HS-27A (cell line): Measurements from ENCODE around the gene EEF1AKMT1.

Experiments
- DNase-seq: peaks from one replicate; pipeline ENCODE4 v3.0.0-alpha.2; 2012; ENCODE audit warnings: low read depth, missing footprints

The EEF1AKMT1 gene

DNA sequence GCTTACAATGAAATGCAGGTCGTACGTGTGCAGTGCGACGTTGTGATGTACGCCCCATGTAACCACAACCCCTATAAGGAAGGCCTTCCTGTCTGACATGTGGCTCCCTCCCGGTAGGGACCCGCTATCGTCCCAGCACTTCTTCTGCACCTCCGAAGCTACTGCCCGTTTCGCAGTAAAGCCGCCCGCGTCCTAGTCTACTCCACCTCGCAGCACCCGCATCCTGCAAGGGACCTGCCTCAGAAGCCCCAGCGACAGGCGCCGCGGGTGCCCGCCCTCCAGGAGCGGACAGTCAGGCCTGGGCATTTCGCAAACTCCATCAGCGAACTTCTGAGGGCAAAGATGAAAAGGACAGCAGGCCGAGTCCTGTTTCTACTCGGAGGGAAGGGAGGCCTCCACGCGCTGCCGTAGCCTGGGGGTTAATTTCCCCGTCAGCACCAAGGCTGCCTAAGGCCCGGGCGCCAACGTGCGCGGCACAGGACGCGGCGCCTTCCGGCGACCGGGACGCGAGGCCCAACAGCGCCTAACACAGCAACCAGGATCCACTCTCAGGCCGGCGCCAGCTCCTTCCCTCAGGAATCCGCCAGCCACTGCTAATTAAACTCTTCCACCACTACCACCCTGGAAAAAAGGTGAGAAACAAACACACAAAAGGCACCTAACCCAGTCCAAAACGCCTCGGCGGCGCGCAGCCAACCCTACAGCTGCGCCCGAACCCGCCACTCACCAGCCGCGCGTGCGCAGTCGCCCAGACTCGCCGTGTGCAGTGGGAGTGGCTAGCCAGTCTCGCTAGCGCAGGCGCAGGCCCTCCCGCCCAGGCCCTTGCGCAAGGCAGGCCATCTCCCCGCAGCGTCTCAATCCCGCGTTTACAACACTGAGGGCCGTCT, at the start of gene EEF1AKMT1:
Gene EEF1AKMT1 (minus strand): TSS at position 768 of the 887 bp plus-strand sequence. CDS start 16,363 bp downstream, outside the sequence.
- peak; percentile 59 for DNase-seq

DNA sequence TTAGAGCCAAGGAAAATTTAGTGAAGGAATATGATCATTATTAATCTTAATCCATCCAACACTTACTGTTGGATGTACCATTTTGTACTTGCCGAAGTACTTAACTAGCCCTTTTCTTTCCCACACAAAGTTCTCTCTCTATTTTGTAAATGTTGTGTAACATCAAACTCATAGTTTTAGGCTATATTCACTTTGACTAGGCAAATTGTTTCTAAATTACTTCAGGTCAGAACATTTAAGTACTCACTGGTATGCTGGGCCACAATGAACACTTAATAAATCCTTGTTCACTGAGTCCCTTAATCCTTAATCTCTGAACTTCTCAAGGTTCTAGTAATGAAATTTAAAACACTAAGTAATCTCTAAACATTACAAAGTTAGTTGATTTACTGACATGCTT, 49.3 kb upstream of the EEF1AKMT1 start:
- no peak for DNase-seq

DNA sequence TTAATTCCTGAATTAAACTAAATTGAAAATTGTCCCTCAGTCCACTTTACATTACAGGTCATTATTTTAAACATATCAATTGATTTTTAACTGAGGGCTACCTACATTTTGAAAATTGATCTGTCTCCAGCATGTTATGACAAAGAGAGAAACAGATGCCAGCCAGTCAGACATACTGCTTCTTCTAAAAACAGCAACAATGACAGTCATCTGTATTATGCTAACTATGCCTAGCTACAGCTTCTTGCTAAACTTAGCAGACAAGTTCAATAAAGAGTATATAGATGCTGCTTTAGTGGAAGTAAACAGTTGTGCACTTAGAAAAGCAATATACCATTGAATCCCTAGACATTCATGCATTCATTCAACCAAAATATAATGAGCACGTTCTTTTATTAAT, 48.6 kb upstream of the EEF1AKMT1 start:
- DNase-seq = no peak

- no peak for DNase-seq
Observed at GRCh38 chr13:20819715-20820114, 46.0 kb upstream of the EEF1AKMT1 start.

DNA sequence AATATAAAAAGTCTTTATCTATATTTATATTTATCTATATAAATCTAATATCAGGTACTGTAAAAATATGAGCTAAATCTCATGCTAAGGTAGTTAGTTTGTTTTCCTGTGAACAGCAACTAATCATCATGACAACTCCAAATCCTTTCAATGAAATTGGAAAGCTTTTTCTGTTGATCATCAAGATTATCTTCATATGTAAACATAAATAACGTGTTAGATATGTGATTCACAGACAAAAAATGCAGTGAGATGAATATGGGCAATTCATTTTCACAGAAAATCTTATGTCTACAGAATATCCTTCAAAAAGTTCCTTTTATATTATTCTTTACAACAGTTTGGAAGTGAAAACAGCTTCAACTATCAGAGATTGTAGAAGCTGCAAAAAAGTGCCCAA, 41.7 kb upstream of the EEF1AKMT1 start:
- DNase-seq = no peak

GRCh38 chr13:20814224-20814910, 40.6 kb upstream of the EEF1AKMT1 start:
- peak; percentile 79 for DNase-seq

- DNase-seq = no peak
Observed at GRCh38 chr13:20812890-20813289, 39.1 kb upstream of the EEF1AKMT1 start.

- no peak for DNase-seq
Observed at GRCh38 chr13:20810808-20811207, 37.0 kb upstream of the EEF1AKMT1 start.

DNA sequence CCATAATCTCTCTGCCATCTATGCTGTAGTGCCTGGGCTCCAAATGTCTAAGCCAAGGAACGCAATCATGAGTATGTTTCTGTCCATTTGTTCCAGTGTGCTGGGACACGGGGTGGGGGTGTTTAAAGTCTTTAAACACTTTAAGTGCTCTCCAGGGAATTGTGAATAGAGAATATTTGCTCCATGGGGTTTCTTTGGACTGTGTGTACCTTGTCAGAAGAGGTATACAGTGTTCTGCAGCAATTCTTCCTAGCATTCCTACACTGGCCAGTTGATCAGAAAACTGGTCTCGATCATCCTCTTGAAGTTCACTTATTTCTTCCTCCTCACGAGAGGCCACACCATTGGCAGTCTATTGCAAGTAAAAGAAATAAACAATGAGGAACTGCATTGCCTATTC, 35.1 kb upstream of the EEF1AKMT1 start:
- DNase-seq = no peak

DNA sequence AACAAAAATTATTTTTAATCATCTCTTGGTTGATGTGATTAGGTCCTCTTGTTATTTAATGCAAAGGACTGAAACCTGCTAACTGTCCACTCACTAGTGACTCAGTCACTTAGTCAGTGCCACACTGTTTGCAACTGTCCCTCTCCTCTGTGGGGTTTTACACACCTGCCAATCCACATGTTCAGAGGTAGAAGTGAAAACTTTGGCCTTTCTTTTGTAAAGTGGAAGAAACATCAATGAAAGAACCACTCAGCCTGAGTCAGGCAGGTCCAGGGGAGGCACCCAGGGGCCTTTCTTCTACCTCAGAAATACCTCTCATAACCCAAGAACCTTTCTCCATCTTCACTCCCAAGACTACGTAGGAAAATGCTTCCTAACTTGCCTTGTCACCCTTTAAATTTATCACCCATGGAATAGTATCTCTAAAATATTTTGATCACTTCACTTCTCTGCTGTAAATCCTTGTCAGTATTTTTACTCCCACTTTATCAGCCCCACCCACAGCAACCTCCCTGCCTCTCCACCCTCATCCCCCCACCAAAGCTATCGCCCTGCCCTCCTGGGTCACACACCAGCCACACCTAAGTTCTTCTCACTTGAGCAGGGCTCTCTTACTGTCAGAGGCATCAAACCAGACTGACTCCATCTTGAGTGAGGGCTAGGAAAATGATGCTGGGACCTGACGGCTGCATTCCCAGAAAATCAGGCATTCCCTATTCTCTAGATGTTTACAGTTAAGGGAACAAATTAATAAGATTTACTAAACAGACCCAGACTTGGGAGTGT, 29.6 kb upstream of the EEF1AKMT1 start:
- DNase-seq = no peak

- no peak for DNase-seq
Observed at GRCh38 chr13:20801707-20802106, 27.9 kb upstream of the EEF1AKMT1 start.

- DNase-seq = no peak
Observed at GRCh38 chr13:20799726-20800416, 26.1 kb upstream of the EEF1AKMT1 start.

- DNase-seq = no peak
Observed at GRCh38 chr13:20798027-20798426, 24.3 kb upstream of the EEF1AKMT1 start.

DNA sequence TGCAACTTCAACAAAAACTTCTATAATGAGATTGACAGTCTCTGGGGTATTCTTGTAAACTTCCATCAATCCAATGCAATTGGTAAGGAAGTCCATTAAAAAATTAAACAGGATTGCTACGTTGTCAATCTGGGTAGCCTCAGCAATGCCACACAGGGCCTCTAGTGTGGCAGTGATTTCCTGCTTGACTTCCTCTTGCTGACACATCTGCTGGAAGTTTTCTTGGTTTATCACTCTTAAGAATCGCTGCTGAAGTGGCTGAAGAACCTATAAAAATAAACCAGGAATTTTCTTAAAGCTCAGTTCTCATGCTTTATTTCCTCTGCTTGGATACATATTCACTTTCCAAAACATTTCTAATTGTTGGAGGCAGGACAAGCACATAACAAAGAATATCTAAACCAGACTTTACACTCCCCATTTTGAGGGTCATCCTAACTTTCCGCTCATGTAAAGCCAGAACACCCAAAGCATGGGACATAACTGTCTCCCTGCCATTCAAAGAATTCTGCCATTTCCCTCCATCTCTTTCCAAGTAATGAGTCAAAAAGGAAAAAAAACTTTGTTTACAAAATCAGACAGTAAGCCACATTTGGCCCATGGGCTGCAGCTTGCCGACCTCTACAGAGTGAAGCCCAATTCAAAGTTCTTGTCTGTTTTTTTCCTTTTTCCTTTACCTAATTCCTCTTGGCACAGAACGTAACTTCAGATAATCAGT, 23.2 kb upstream of the EEF1AKMT1 start:
- DNase-seq = no peak

DNA sequence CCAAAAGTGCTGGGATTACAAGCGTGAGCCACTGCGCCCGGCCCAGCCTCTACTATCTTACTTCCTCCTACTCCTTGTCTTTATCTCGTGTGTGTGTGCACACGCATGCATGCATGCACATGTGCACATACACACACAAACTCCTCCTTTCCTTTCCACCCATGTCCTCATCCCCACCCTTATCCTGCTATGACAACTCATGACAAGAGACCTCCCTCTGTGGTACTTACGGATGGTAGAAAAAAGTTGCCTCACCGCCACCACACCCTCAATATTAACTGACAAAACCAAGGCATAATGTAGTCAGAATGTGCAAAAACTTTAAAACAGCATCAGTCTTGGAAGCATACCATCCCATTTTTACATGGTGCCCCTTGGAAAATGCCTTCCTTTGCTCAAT, 15.9 kb upstream of the EEF1AKMT1 start:
- DNase-seq = no peak

DNA sequence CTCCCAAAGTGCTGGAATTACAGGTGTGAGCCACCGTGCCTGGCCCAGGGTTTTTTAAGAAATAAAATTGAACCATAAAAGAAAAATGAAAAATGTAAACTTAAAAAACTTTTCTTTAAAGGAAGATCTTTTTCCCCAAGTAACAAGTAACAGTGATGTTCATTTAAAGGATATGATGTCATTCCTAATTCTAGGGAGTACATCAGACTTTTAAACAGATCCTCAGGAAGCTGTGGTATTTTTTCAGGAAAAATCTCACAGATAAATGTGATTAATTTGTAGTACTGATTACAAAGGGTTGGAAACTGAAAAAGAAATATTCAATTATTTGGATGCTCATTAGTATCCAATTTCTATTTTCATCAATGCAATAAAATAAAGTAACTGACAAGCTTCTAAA, 14.6 kb upstream of the EEF1AKMT1 start:
- no peak for DNase-seq

- DNase-seq = no peak
Observed at GRCh38 chr13:20787180-20787579, 13.4 kb upstream of the EEF1AKMT1 start.

GRCh38 chr13:20782116-20782708, 8.5 kb upstream of the EEF1AKMT1 start:
- DNase-seq = no peak

- DNase-seq = no peak
Observed at GRCh38 chr13:20780317-20780716, 6.6 kb upstream of the EEF1AKMT1 start.

GRCh38 chr13:20779405-20779804, 5.6 kb upstream of the EEF1AKMT1 start:
- no peak for DNase-seq

- DNase-seq = no peak
Observed at GRCh38 chr13:20778311-20778710, 4.5 kb upstream of the EEF1AKMT1 start.
